Kidney capillary endothelial cell (primary cell): ENCODE data around the gene NFKBIL1.

Experiments used
- DNase-seq: peaks from one replicate; pipeline ENCODE4 v3.0.0-alpha.2; 2018; ENCODE audit warnings: low spot score

NFKBIL1 gene

GRCh38 chr6:31559958-31560696 lies 12.7 kb downstream of the NFKBIL1 start:
- DNase-seq, result peak; percentile 98

DNA sequence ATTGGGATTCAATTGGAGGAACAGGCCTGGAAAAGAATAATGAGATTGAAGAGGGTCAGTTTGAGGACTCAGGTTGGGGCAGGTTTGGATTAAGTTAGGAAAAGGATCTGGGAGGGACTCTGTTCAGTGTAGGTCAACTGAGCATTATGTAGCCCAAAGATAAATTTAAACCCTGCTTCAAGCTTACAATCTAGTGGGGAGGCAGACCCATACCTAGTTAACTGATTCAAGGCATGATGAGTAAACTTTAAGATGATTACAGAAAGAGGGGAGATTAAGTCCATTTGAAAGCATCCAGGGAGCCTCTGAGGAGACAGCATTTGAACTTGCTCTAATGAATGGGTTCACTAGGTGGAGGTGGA lies 13.3 kb downstream of the NFKBIL1 start:
- DNase-seq, result no peak

GRCh38 chr6:31567531-31568370 lies 20.3 kb downstream of the NFKBIL1 start:
- no peak for DNase-seq

- DNase-seq, result no peak
Observed at GRCh38 chr6:31568537-31568961, 21.1 kb downstream of the NFKBIL1 start.

- DNase-seq, result no peak
Observed at GRCh38 chr6:31569861-31570536, 22.6 kb downstream of the NFKBIL1 start.

DNA sequence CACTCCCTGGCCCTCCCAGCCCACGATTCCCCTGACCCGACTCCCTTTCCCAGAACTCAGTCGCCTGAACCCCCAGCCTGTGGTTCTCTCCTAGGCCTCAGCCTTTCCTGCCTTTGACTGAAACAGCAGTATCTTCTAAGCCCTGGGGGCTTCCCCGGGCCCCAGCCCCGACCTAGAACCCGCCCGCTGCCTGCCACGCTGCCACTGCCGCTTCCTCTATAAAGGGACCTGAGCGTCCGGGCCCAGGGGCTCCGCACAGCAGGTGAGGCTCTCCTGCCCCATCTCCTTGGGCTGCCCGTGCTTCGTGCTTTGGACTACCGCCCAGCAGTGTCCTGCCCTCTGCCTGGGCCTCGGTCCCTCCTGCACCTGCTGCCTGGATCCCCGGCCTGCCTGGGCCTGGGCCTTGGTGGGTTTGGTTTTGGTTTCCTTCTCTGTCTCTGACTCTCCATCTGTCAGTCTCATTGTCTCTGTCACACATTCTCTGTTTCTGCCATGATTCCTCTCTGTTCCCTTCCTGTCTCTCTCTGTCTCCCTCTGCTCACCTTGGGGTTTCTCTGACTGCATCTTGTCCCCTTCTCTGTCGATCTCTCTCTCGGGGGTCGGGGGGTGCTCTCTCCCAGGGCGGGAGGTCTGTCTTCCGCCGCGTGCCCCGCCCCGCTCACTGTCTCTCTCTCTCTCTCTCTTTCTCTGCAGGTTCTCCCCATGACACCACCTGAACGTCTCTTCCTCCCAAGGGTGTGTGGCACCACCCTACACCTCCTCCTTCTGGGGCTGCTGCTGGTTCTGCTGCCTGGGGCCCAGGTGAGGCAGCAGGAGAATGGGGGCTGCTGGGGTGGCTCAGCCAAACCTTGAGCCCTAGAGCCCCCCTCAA lies 24.9 kb downstream of the NFKBIL1 start, which contains the start of gene LTA:
LTA (plus strand) TSS at position 249 of the 871 bp plus-strand sequence; CDS start at position 703, 454 bp downstream.
- no peak for DNase-seq

DNA sequence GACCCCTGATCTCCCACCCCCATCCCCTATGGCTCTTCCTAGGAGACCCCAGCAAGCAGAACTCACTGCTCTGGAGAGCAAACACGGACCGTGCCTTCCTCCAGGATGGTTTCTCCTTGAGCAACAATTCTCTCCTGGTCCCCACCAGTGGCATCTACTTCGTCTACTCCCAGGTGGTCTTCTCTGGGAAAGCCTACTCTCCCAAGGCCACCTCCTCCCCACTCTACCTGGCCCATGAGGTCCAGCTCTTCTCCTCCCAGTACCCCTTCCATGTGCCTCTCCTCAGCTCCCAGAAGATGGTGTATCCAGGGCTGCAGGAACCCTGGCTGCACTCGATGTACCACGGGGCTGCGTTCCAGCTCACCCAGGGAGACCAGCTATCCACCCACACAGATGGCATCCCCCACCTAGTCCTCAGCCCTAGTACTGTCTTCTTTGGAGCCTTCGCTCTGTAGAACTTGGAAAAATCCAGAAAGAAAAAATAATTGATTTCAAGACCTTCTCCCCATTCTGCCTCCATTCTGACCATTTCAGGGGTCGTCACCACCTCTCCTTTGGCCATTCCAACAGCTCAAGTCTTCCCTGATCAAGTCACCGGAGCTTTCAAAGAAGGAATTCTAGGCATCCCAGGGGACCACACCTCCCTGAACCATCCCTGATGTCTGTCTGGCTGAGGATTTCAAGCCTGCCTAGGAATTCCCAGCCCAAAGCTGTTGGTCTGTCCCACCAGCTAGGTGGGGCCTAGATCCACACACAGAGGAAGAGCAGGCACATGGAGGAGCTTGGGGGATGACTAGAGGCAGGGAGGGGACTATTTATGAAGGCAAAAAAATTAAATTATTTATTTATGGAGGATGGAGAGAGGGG lies 26.1 kb downstream of the NFKBIL1 start:
- DNase-seq, result no peak

GRCh38 chr6:31574106-31575061 lies 27.0 kb downstream of the NFKBIL1 start:
- no peak for DNase-seq

- no peak for DNase-seq
Observed at GRCh38 chr6:31575335-31575901, 28.0 kb downstream of the NFKBIL1 start, which contains the start of gene TNF. TSS of gene TNF (plus strand) at chr6:31575565. CDS start at chr6:31575742, 177 bp downstream.

GRCh38 chr6:31575952-31576685 lies 28.7 kb downstream of the NFKBIL1 start:
- no peak for DNase-seq

GRCh38 chr6:31576897-31577578 lies 29.6 kb downstream of the NFKBIL1 start:
- no peak for DNase-seq

- no peak for DNase-seq
Observed at GRCh38 chr6:31577579-31577966, 30.2 kb downstream of the NFKBIL1 start.

GRCh38 chr6:31578184-31579118 lies 31.0 kb downstream of the NFKBIL1 start:
- no peak for DNase-seq

DNA sequence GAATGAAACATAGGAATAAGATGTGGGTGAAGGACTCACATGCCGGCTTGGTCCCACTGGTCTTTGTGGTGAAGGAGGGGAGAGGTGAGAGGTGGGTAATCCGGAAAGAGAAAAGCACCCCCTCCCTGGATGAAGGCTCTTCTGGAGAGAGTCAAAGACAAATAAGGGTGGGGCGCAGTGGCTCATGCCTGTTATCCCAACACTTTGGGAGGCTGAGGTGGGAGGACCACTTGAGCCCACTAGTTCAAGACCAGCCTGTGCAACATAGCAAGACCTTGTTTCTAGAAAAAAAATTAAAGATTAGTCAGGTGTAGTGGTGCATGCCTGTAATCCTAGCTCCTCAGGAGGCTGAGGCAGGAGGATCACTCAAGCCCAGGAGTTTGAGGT lies 31.7 kb downstream of the NFKBIL1 start:
- no peak for DNase-seq

GRCh38 chr6:31579546-31580437 lies 32.4 kb downstream of the NFKBIL1 start:
- no peak for DNase-seq

GRCh38 chr6:31580438-31580740 lies 33.0 kb downstream of the NFKBIL1 start:
- no peak for DNase-seq
